SK-N-MC (cell line): ENCODE data around the gene WIF1.

Experiments
- EZH2 ChIP-seq: fragments of 200-600 bp; sonication (generic); IDR thresholded peaks from one replicate; pipeline ENCODE4 v1.6.1; 2017; ENCODE audit warnings: antibody characterized with exemption
- POLR2AphosphoS5 ChIP-seq: IDR thresholded peaks from 2 replicates; pipeline ENCODE4 v1.6.1; 2012; ENCODE audit warnings: mild to moderate bottlenecking, low read depth, low read length, borderline replicate concordance

DNA sequence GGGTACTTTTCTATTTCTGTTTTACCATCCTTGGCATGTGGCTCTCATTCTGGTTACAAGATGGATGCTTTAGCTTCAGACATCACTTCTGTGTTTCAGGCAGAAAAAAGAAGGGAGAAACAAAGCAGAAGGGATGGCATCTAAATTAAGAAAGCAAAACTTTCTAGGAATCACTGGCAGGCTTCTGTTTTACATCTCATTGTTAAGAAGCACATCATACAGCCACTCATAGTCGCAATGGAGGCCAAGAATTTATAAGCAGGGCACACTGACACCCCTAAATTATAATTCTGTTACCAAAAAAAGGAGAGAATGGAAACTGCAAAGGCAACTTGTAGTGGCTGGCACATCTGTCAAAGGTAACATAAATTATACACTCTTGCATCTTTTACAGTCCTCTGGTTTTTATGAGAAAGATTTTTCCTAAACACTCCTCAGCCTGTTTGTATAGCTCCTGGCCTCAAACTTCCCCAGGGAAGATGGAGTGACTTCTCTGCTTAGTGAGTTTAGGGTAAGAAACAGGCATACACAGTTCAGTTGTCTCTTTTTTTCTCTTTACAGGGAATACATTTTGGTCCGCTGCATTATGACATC lies 26.3 kb upstream of the WIF1 start:
- TF ChIP-seq EZH2 (no peak), POLR2AphosphoS5 (no peak)
